ENCODE results near the gene TMTC3.

- TF ChIP-seq CTCF (IDR thresholded peaks at IDR 0.05), result no peak
- TF ChIP-seq POLR2A (IDR thresholded peaks at IDR 0.05), result no peak
These were observed 48.5 kb upstream of the TMTC3 start for GRCh38 chr12:88093573-88093972.
